Upper lobe of left lung (tissue), 4 donors: ENCODE measurements around the gene ATOH8.

Experiments used
- CTCF ChIP-seq, 6 experiments: fragments of 450-650 bp in 4 of 6; fragments of 200-600 bp in 2 of 6; sonication (generic) in 2 of 6; IDR thresholded peaks; one replicate each; pipeline ENCODE4 v1.5.1; 2016 to 2019; ENCODE audit warnings: antibody characterized with exemption in 6 of 6
- EP300 ChIP-seq, 4 donors: sonication (generic); formaldehyde crosslinking; IDR thresholded peaks; one replicate each; pipeline ENCODE4 v1.5.1; 2017; ENCODE audit warnings: antibody characterized with exemption in 4 of 4, control low read depth in 2 of 4
- POLR2A ChIP-seq, 4 donors: fragments of 450-650 bp; IDR thresholded peaks; one replicate each; pipeline ENCODE4 v1.5.1; 2016 to 2017; ENCODE audit warnings: antibody characterized with exemption in 4 of 4, mild to moderate bottlenecking in 2 of 4
- POLR2AphosphoS5 ChIP-seq, 2 donors: sonication (generic); formaldehyde crosslinking; IDR thresholded peaks; one replicate each; pipeline ENCODE4 v1.5.1; 2017; ENCODE audit warnings: antibody characterized with exemption in 2 of 2

- TF ChIP-seq POLR2A (IDR thresholded peaks at IDR 0.05) (no peak), CTCF (IDR thresholded peaks at IDR 0.05) (no peak), EP300 (IDR thresholded peaks at IDR 0.05) (no peak), POLR2AphosphoS5 (IDR thresholded peaks at IDR 0.05) (no peak)
Observed at GRCh38 chr2:85721641-85722040, 32.1 kb upstream of the ATOH8 start.
